ENCODE results near the gene LHX1. TPM values are rescaled to one million over a fixed set of nuclear protein-coding genes. Genes with fewer than 3 reads are reported as not detected.

The LHX1 gene
- total RNA-seq, 1 experiment from 2014 or later: 0.35 TPM

- no peak for TF ChIP-seq CTCF (IDR thresholded peaks at IDR 0.05; ENCODE audit: unreplicated experiment)
- no peaks in the 10 kb centered on the region for H3K9me3 Mint-ChIP-seq (ENCODE audit: low read depth, unreplicated experiment)
- H3K4me1 Mint-ChIP-seq (ENCODE audit: low read depth, unreplicated experiment): peaks cover 46% of the 10 kb centered on the region
- intact Hi-C loops (cut with micrococcal nuclease; ENCODE audit: unreplicated experiment): no loop called here
- no TSS peak for BruUV-seq (replicated peaks)
- peaks cover 56% of the 10 kb centered on the region for H3K27me3 Mint-ChIP-seq (ENCODE audit: unreplicated experiment)
- no peak for DNase-seq
- H3K27ac Mint-ChIP-seq (ENCODE audit: unreplicated experiment): no peak overlapping the region
- H3K36me3 Mint-ChIP-seq (ENCODE audit: insufficient read depth, unreplicated experiment): no peaks in the 10 kb centered on the region
- H3K4me3 Mint-ChIP-seq (ENCODE audit: low read depth, unreplicated experiment): no peak overlapping the region
- CTCF ChIA-PET: interaction anchor here (1.5 kb wide), 1 partner anchor 9 kb away, joined by 6 read pairs; no protein-coding TSS in a partner anchor
Observed at GRCh38 chr17:36929851-36930582, 7.3 kb upstream of the LHX1 start.

GRCh38 chr17:36930583-36930900 lies 6.7 kb upstream of the LHX1 start:
- H3K27ac Mint-ChIP-seq (ENCODE audit: unreplicated experiment): no peak overlapping the region

GRCh38 chr17:36931096-36931696 lies 6.1 kb upstream of the LHX1 start:
- H3K27ac Mint-ChIP-seq (ENCODE audit: unreplicated experiment): no peak overlapping the region
- DNase-seq: no peak
- CTCF ChIA-PET: interaction anchor here (0.6 to 1.5 kb wide), 2 partner anchors 10 to 140 kb away, joined by 3 to 6 read pairs; no protein-coding TSS in a partner anchor
- intact Hi-C loops (cut with micrococcal nuclease; ENCODE audit: unreplicated experiment): no loop called here
- peaks cover 49% of the 10 kb centered on the region for H3K4me1 Mint-ChIP-seq (ENCODE audit: low read depth, unreplicated experiment)
- H3K27me3 Mint-ChIP-seq (ENCODE audit: unreplicated experiment): peaks cover 67% of the 10 kb centered on the region
- no peak for TF ChIP-seq CTCF (IDR thresholded peaks at IDR 0.05; ENCODE audit: unreplicated experiment)
- no peak overlapping the region for H3K4me3 Mint-ChIP-seq (ENCODE audit: low read depth, unreplicated experiment)
- peaks cover 9% of the 10 kb centered on the region for H3K36me3 Mint-ChIP-seq (ENCODE audit: insufficient read depth, unreplicated experiment)
- BruUV-seq (replicated peaks): no TSS peak
- H3K9me3 Mint-ChIP-seq (ENCODE audit: low read depth, unreplicated experiment): no peaks in the 10 kb centered on the region

More at GRCh38 chr17:36930583-36930900, 6.7 kb upstream of the LHX1 start:
- intact Hi-C loops (cut with micrococcal nuclease; ENCODE audit: unreplicated experiment): no loop called here
- H3K27me3 Mint-ChIP-seq (ENCODE audit: unreplicated experiment): peaks cover 61% of the 10 kb centered on the region
- no peaks in the 10 kb centered on the region for H3K9me3 Mint-ChIP-seq (ENCODE audit: low read depth, unreplicated experiment)
- H3K4me3 Mint-ChIP-seq (ENCODE audit: low read depth, unreplicated experiment): no peak overlapping the region
- peaks cover 3% of the 10 kb centered on the region for H3K36me3 Mint-ChIP-seq (ENCODE audit: insufficient read depth, unreplicated experiment)
- no peak for DNase-seq
- peaks cover 46% of the 10 kb centered on the region for H3K4me1 Mint-ChIP-seq (ENCODE audit: low read depth, unreplicated experiment)
- CTCF ChIA-PET: interaction anchor here (0.6 to 1.5 kb wide), 2 partner anchors 9 to 139 kb away, joined by 3 to 6 read pairs; no protein-coding TSS in a partner anchor
- no peak for TF ChIP-seq CTCF (IDR thresholded peaks at IDR 0.05; ENCODE audit: unreplicated experiment)
- BruUV-seq (replicated peaks): no TSS peak

- no TSS peak for BruUV-seq (replicated peaks)
- CTCF ChIA-PET: interaction anchor here (0.7 to 2.1 kb wide), 2 partner anchors 8 to 394 kb away, joined by 3 to 7 read pairs; no protein-coding TSS in a partner anchor
- H3K27me3 Mint-ChIP-seq (ENCODE audit: unreplicated experiment): peaks cover 74% of the 10 kb centered on the region
Observed at GRCh38 chr17:36931697-36932382, 5.4 kb upstream of the LHX1 start.

More at GRCh38 chr17:36931697-36932382, 5.4 kb upstream of the LHX1 start:
- peak overlapping the region; percentile 39 for H3K4me3 Mint-ChIP-seq (ENCODE audit: low read depth, unreplicated experiment)
- intact Hi-C loops (cut with micrococcal nuclease; ENCODE audit: unreplicated experiment): no loop called here
- TF ChIP-seq CTCF (IDR thresholded peaks at IDR 0.05; ENCODE audit: unreplicated experiment): no peak
- DNase-seq: no peak
- peaks cover 50% of the 10 kb centered on the region for H3K4me1 Mint-ChIP-seq (ENCODE audit: low read depth, unreplicated experiment)
- H3K36me3 Mint-ChIP-seq (ENCODE audit: insufficient read depth, unreplicated experiment): peaks cover 10% of the 10 kb centered on the region
- H3K27ac Mint-ChIP-seq (ENCODE audit: unreplicated experiment): peak overlapping the region; percentile 16
- H3K9me3 Mint-ChIP-seq (ENCODE audit: low read depth, unreplicated experiment): no peaks in the 10 kb centered on the region

Measured in Calu3 (cell line).